Activated T-cell treated with anti-CD3 and anti-CD28 coated beads, Interleukin-2, amount 50 U/mL, for 1 hour (primary cell): ENCODE results near the gene DDIAS.
"Not testable (repeated sequence)": the region's sequence is repeated elsewhere in the genome, so short reads cannot be mapped to it uniquely, and the experiment has no call there.

Source experiments
- DNase-seq: peaks from one replicate; pipeline ENCODE4 v3.0.0-alpha.2; 2020

Gene DDIAS

DNA sequence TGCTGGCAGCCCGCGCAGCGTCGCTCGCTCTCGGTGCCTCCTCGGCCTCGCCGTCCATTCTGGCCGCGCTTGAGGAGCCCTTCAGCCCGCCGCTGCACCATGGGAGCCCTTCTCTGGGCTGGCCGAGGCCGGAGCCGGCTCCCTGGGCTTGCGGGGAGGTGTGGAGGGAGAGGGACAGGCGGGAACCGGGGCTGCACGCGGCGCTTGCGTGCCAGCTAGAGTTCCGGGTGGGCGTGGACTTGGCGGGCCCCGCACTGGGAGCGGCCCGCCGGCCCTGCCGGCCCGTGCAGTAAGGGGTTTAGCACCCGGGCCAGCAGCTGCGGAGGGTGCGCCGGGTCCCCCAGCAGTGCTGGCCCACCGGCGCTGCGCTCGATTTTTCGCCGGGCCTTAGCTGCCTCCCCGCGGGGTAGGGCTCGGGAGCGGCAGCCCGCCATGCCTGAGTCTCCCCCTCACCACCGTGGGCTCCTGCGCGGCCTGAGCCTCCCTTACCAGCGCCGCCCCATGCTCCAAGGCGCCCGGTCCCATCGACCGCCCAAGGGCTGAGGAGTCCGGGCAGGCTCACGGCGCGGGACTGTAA lies 69.1 kb downstream of the DDIAS start:
- DNase-seq, result not testable (repeated sequence)

DNA sequence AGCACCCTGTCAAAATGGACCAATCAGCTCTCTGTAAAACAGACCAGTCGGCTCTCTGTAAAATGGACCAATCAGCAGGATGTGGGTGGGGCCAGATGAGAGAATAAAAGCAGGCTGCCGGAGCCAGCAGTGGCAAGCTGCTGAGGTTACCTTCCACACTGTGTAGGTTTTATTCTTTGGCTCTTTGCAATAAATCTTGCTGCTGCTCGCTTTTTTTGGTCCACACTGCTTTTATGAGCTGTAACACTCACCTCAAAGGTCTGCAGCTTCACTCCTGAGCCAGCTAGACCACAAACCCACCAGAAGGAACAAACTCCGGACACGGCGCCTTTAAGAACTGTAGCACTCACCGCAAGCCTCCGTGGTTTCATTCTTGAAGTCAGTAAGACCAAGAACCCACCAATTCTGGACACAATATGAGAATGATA lies 70.0 kb downstream of the DDIAS start:
- DNase-seq, result peak; percentile 53

DNA sequence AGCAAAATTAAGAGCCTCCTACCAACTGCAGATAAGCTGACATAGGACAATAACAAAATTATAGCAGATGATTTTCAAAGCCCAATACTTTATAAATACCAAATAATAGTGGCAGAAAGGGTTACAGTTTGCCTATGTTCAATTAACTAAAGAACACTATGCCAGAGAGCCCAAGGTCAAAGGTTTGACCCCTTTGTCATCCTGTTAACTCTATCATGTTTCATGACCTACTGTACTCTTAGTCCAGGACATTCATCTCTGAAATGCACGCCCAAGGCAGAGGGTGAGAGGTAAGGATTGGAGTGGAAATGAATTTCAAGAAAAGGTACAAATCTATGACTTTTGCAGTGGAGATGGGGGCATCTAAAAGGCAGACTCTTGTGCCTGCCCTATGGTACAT lies 70.6 kb downstream of the DDIAS start:
- DNase-seq, result no peak

GRCh38 chr11:82974135-82974534 lies 72.6 kb downstream of the DDIAS start:
- no peak for DNase-seq

DNA sequence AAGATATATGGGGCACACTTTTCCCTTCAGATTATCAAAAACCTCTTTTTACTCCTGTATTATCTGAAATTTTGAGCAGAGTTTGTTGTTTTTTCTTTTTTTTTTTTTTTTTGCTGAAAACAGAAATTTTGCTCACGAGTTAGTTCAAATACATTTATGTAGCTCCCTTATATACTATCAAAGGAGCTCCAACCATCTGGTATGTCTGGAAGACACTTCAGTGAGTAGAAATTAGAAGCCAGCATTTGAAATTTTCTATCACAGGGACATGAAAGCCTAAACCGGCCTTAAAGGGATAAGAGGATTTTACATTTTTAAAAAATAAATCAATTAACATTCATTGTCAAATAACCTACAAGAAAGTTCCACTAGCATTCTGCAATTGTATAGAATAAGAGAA lies 73.3 kb downstream of the DDIAS start:
- DNase-seq, result no peak

DNA sequence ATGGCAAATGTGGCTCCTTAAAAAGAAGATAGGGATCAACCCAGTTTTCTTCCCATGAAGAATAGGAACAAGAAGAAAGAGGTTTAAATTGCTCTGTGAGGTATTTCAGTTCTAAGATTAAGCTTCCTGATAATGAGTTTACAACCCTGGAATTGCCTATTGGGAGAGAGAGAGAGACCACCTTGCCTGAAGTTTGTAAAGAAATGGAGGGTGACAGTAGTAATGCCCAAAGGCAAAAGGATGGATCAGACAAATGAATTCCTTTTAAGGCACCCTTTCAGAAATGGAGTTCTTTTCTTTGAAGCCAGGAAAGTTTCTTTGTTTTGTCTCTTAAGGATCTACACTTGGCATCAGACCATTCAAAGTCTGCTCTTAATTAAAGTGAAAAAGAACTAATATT lies 74.3 kb downstream of the DDIAS start:
- DNase-seq, result no peak

GRCh38 chr11:82976786-82977185 lies 75.2 kb downstream of the DDIAS start:
- DNase-seq, result no peak

- DNase-seq, result no peak
Measured at GRCh38 chr11:82978422-82979099, 77.0 kb downstream of the DDIAS start.

DNA sequence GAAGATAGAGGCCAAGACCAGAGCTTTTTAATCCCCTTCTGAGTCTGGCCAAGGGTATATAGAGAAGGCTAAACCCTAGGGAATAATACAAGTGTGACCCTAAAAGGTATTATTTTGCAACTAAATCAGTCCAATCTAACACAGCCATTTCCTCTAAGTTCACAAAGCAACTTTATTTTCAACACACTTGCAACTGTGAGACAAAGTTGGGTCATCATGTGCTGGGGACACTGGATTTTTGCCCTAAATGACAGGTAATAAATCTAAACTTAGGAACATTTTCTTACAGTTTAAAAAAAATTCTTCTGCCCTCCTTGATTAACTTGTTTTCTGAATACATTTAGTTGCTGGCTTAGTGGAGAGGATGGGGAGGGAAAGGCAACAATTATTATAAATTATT lies 78.3 kb downstream of the DDIAS start:
- no peak for DNase-seq

GRCh38 chr11:82980292-82980691 lies 78.8 kb downstream of the DDIAS start:
- no peak for DNase-seq

DNA sequence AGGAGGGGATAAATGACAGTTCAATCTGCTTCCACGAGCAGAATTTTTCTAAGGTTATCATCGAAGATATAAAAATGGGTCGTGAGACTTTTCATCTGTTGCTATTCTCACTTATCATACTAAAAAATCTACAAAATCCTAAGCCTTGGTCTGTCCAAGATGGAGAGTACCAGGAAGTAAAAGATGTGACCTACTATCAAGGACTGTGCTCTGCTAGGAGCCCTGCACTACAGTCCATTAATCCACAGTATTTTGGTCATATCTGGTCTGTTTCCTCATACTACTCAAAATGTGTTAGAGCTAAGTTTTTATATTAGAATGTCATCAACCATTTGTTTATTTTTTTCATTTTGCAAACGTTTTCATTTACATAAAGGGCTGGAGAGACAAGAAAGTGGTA lies 79.4 kb downstream of the DDIAS start:
- no peak for DNase-seq

- DNase-seq, result no peak
Measured at GRCh38 chr11:82981852-82982251, 80.3 kb downstream of the DDIAS start.
